Effector CD4-positive, alpha-beta T cell (primary cell): Measurements from ENCODE around the gene CCDC167.
A peak's percentile ranks its signal among the peaks of the same experiment; 100 is the strongest.

Experiments
- DNase-seq: peaks from one replicate; pipeline ENCODE4 v3.0.0-alpha.2; 2020

Gene CCDC167

GRCh38 chr6:37528541-37528940, 28.8 kb upstream of the CCDC167 start:
- no peak for DNase-seq

GRCh38 chr6:37525460-37526357, 26.0 kb upstream of the CCDC167 start:
- DNase-seq: no peak

GRCh38 chr6:37524970-37525318, 25.3 kb upstream of the CCDC167 start:
- DNase-seq: no peak

GRCh38 chr6:37524025-37524969, 24.6 kb upstream of the CCDC167 start:
- DNase-seq: no peak

- DNase-seq: no peak
These were observed 23.7 kb upstream of the CCDC167 start for GRCh38 chr6:37523412-37523811.

- no peak for DNase-seq
These were observed 23.1 kb upstream of the CCDC167 start for GRCh38 chr6:37522836-37523235.

GRCh38 chr6:37521674-37522073, 22.0 kb upstream of the CCDC167 start:
- DNase-seq: no peak

- DNase-seq: no peak
These were observed 21.2 kb upstream of the CCDC167 start for GRCh38 chr6:37520926-37521325.

- DNase-seq: no peak
These were observed 19.8 kb upstream of the CCDC167 start for GRCh38 chr6:37519461-37519860.

GRCh38 chr6:37518116-37518515, 18.4 kb upstream of the CCDC167 start:
- no peak for DNase-seq

- peak; percentile 72 for DNase-seq
These were observed 17.7 kb upstream of the CCDC167 start for GRCh38 chr6:37517411-37517812.

GRCh38 chr6:37516920-37517405, 17.3 kb upstream of the CCDC167 start:
- peak; percentile 8 for DNase-seq

GRCh38 chr6:37516076-37516919, 16.6 kb upstream of the CCDC167 start:
- peak; percentile 93 for DNase-seq

- DNase-seq: no peak
These were observed 16.0 kb upstream of the CCDC167 start for GRCh38 chr6:37515712-37516075.

- DNase-seq: no peak
These were observed 15.1 kb upstream of the CCDC167 start for GRCh38 chr6:37514837-37515236.

- DNase-seq: peak; percentile 25
These were observed 14.7 kb upstream of the CCDC167 start for GRCh38 chr6:37514321-37514771.

- no peak for DNase-seq
These were observed 13.9 kb upstream of the CCDC167 start for GRCh38 chr6:37513576-37513975.

GRCh38 chr6:37513155-37513554, 13.5 kb upstream of the CCDC167 start:
- DNase-seq: no peak

GRCh38 chr6:37512400-37513011, 12.8 kb upstream of the CCDC167 start:
- no peak for DNase-seq

GRCh38 chr6:37511910-37512399, 12.3 kb upstream of the CCDC167 start:
- DNase-seq: no peak

GRCh38 chr6:37511201-37511600, 11.5 kb upstream of the CCDC167 start:
- no peak for DNase-seq
